Activated CD8-positive, alpha-beta T cell treated with anti-CD3 and anti-CD28 coated beads for 36 hours (primary cell): ENCODE results near the gene BAK1. TPM values are rescaled to one million over a fixed set of nuclear protein-coding genes. Genes with fewer than 3 reads are reported as not detected.
"Not testable (repeated sequence)": the region's sequence is repeated elsewhere in the genome, so short reads cannot be mapped to it uniquely, and the experiment has no call there.

ENCODE experiments used
- ATAC-seq: fragments of 200-7000 bp; cut with Tn5 transposase; one replicate; pipeline ENCODE4 v1.10.0; 2021; ENCODE audit warnings: mild to moderate bottlenecking, moderate library complexity
- CTCF ChIA-PET: fragments of 350-600 bp; sonication (Branson Sonifier 250); formaldehyde crosslinking; loops from one replicate; lab custom pipeline; 2021; ENCODE audit warnings: antibody characterized with exemption; lab: Charles Lee
- POLR2A ChIA-PET: fragments of 350-600 bp; sonication (Branson Sonifier 250); formaldehyde crosslinking; loops from one replicate; lab custom pipeline; 2021; ENCODE audit warnings: antibody characterized with exemption; lab: Charles Lee
- DNase-seq: peaks from one replicate; pipeline ENCODE4 v3.0.0-alpha.2; 2020
- H3K27ac Mint-ChIP-seq: one replicate; pipeline ENCODE4 v1.8.0; 2021; ENCODE audit warnings: mild to moderate bottlenecking, mixed read lengths
- H3K27me3 Mint-ChIP-seq: one replicate; pipeline ENCODE4 v1.8.0; 2021; ENCODE audit warnings: mixed read lengths
- H3K36me3 Mint-ChIP-seq: one replicate; pipeline ENCODE4 v1.8.0; 2021; ENCODE audit warnings: low read depth, mixed read lengths
- H3K4me1 Mint-ChIP-seq: one replicate; pipeline ENCODE4 v1.8.0; 2021; ENCODE audit warnings: low read depth, mixed read lengths
- H3K4me3 Mint-ChIP-seq: one replicate; pipeline ENCODE4 v1.8.0; 2021; ENCODE audit warnings: mild to moderate bottlenecking, moderate library complexity, mixed read lengths
- H3K9me3 Mint-ChIP-seq: one replicate; pipeline ENCODE4 v1.8.0; 2021; ENCODE audit warnings: mixed read lengths
- intact Hi-C: fragments of 100-400 bp; cut with micrococcal nuclease; formaldehyde crosslinking; loops from one replicate; pipeline ENCODE4 v1.10.0; 2022
- total RNA-seq, 2 experiments: library from RNA; stranded (reverse); gene quantifications; one replicate each; pipeline ENCODE4 v1.2.3, GENCODE V29; 2021
- TF ChIP-seq, protein P1 (sequence below): fragments of 200-600 bp; IDR thresholded peaks from one replicate; pipeline ENCODE4 v1.8.0; 2022; ENCODE audit warnings: antibody characterized with exemption, mild to moderate bottlenecking

BAK1 gene
- total RNA-seq, 2 experiments from 2014 or later, result 33.8 to 34.3 TPM

DNA sequence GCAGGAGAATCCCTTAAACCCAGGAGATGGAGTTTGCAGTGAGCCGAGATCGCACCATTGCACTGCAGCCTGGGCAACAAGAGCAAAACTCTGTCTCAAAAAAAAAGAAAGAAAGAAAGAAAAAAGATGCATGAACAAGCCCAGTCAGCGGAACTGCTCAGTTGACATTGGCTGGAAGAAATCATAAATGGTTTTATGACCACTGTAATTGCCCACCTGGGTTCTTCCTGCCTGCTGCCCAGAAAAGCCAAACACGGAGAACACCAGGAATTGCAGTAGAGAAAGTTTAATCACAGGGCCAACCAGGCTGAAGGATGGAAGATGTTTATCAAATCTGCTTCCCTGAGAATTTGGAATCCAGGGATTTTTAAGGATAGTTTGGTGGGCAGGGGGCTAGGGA is 22.7 kb downstream of the BAK1 start:
- POLR2A ChIA-PET, result no interaction called here
- CTCF ChIA-PET, result interaction anchor here (0.7 kb wide), 1 partner anchor 9 kb away, joined by 3 read pairs; no protein-coding TSS in a partner anchor
- ATAC-seq (no peak), DNase-seq (no peak)
- intact Hi-C loops, result no loop called here
- TF ChIP-seq, protein P1, sequence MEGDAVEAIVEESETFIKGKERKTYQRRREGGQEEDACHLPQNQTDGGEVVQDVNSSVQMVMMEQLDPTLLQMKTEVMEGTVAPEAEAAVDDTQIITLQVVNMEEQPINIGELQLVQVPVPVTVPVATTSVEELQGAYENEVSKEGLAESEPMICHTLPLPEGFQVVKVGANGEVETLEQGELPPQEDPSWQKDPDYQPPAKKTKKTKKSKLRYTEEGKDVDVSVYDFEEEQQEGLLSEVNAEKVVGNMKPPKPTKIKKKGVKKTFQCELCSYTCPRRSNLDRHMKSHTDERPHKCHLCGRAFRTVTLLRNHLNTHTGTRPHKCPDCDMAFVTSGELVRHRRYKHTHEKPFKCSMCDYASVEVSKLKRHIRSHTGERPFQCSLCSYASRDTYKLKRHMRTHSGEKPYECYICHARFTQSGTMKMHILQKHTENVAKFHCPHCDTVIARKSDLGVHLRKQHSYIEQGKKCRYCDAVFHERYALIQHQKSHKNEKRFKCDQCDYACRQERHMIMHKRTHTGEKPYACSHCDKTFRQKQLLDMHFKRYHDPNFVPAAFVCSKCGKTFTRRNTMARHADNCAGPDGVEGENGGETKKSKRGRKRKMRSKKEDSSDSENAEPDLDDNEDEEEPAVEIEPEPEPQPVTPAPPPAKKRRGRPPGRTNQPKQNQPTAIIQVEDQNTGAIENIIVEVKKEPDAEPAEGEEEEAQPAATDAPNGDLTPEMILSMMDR, result no peak
- Mint-ChIP-seq H3K4me1 (peaks cover 3% of the 10 kb centered on the region), H3K36me3 (no peaks in the 10 kb centered on the region), H3K27ac (no peak overlapping the region), H3K4me3 (no peak overlapping the region), H3K9me3 (no peaks in the 10 kb centered on the region), H3K27me3 (no peaks in the 10 kb centered on the region)

DNA sequence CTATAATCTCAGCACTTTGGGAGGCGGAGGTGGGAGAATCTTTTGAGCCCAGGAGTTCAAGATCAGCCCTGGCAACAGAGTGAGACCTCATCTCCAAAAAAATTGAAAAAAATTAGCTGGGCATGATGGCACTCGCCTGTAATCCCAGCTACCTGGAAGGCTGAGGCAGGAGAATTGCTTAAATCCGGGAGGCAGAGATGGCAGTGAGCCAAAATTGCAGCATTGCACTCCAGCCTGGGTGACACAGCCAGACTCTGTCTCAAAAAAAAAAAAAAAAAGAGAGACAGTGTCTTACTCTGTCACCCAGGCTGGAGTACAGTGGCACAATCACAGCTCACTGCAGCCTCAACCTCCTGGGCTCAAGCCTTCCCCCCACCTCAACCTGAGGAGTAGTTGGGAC is 27.2 kb downstream of the BAK1 start:
- POLR2A ChIA-PET, H3K27ac Mint-ChIP-seq, DNase-seq, H3K27me3 Mint-ChIP-seq, CTCF ChIA-PET, H3K4me3 Mint-ChIP-seq, intact Hi-C loops, ATAC-seq, H3K36me3 Mint-ChIP-seq, H3K9me3 Mint-ChIP-seq: not testable (repeated sequence)
- H3K4me1 Mint-ChIP-seq, result peaks cover 13% of the 10 kb centered on the region

DNA sequence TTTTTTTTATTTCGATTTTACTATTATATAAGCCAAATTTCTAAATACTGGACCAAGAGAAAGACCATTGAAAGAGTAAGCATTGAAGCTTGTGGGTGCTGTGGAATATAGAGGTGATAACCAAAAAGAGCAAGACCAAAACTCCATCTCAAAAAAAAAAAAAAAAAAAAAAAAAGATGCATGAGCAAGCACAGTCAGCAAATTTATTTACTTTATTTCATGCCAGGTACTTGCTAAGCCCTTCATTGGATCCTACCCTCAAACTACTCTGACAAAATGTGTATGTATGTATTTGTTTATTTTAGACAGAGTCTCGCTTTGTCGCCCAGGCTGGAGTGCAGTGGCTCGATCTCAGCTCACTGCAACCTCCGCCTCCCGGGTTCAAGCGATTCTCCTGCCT is 27.8 kb downstream of the BAK1 start:
- TF ChIP-seq, protein P1, result no peak
- no peak for ATAC-seq
- no peaks in the 10 kb centered on the region for H3K36me3 Mint-ChIP-seq
- no peak overlapping the region for H3K4me3 Mint-ChIP-seq
- ChIA-PET POLR2A (interaction anchor here (1.0 kb wide), 1 partner anchor 18 kb away, joined by 4 read pairs; no protein-coding TSS in a partner anchor), CTCF (no interaction called here)
- H3K9me3 Mint-ChIP-seq, result no peaks in the 10 kb centered on the region
- H3K27ac Mint-ChIP-seq, result no peak overlapping the region
- no peak for DNase-seq
- peaks cover 20% of the 10 kb centered on the region for H3K4me1 Mint-ChIP-seq
- intact Hi-C loops, result no loop called here
- no peaks in the 10 kb centered on the region for H3K27me3 Mint-ChIP-seq

DNA sequence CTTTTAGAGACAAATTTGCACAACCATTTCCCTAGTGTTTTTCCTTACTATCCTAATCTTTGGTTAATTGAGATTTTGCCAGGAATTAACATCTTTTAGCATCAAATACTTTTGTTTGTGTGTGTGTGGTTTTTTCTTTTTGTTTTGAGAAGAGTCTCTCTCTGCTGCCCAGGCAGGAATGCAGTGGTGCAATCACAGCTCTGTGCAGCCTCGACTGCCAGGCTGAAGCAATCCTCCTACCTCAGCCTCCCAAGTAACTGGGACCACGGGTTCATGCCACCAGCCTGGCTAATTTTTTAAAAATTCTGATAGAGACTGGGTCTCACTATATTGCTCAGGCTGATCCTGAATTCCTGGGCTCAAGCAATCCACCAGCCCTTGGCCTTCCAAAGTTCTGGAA is 28.5 kb downstream of the BAK1 start:
- H3K27ac Mint-ChIP-seq, result no peak overlapping the region
- CTCF ChIA-PET, result no interaction called here
- no peaks in the 10 kb centered on the region for H3K9me3 Mint-ChIP-seq
- TF ChIP-seq, protein P1, result no peak
- intact Hi-C loops, result no loop called here
- POLR2A ChIA-PET, result interaction anchor here (1.0 kb wide), 1 partner anchor 19 kb away, joined by 4 read pairs; no protein-coding TSS in a partner anchor
- H3K4me1 Mint-ChIP-seq, result peaks cover 21% of the 10 kb centered on the region
- H3K27me3 Mint-ChIP-seq, result no peaks in the 10 kb centered on the region
- DNase-seq, result no peak
- no peak overlapping the region for H3K4me3 Mint-ChIP-seq
- ATAC-seq, result no peak
- H3K36me3 Mint-ChIP-seq, result no peaks in the 10 kb centered on the region

DNA sequence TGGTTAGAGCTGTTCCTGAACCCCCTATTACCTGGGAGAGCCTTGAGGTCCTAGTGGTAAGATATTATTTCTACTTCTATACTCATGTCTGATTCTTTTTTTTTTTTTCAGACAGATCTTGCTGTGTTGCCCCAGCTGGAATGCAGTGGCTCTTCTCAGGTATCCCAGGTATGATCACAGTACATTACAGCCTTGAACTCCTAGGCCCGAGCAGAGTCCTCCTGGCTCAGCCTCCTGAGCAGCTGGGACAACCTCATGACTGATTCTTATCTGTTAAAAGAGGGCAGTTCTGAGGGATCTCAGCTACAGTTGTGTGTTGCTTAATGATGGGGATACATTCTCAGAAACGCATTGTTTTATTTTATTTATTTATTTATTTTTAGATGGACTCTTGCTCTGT is 30.2 kb downstream of the BAK1 start:
- H3K27ac Mint-ChIP-seq, result no peak overlapping the region
- no peaks in the 10 kb centered on the region for H3K36me3 Mint-ChIP-seq
- no peak for DNase-seq
- CTCF ChIA-PET, result interaction anchor here (1.2 to 1.7 kb wide), 2 partner anchors 10 to 12 kb away, joined by 3 to 4 read pairs; no protein-coding TSS in a partner anchor
- intact Hi-C loops, result no loop called here
- H3K4me3 Mint-ChIP-seq, result no peak overlapping the region
- POLR2A ChIA-PET, result interaction anchor here (0.6 to 0.9 kb wide), 2 partner anchors 16 to 183 kb away, joined by 3 to 4 read pairs; no protein-coding TSS in a partner anchor
- TF ChIP-seq, protein P1, result no peak
- no peak for ATAC-seq
- no peaks in the 10 kb centered on the region for H3K27me3 Mint-ChIP-seq
- peaks cover 21% of the 10 kb centered on the region for H3K4me1 Mint-ChIP-seq
- H3K9me3 Mint-ChIP-seq, result no peaks in the 10 kb centered on the region
